Measurements from ENCODE around the gene CIAO2B.

DNA sequence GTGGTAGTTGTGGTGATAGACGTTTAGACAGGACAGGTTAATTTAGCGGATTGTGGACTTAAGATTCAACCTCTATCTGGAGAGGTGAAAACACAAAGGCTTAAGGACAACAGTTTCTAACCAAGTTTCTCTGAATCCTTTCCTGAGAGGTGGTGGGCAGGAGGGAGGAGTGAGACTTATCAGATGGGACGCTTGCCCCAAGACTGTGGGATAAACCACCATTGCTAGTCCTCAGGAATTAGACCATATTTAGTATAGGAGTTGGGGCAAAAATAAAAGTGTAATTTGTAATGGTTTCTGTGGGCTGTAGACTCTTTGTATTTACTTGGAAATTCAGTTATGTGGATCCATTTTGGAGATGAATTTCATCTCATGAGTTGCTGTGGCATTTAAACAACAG lies 47.3 kb downstream of the CIAO2B start:
- TF ChIP-seq POLR2A (IDR thresholded peaks at IDR 0.05; ENCODE audit: low read length) (no peak), GATA1 (IDR thresholded peaks at IDR 0.05; ENCODE audit: low read depth, low read length) (no peak)
